ENCODE results near the gene FLAD1. TPM values are rescaled to one million over a fixed set of nuclear protein-coding genes. Genes with fewer than 3 reads are reported as not detected.

FLAD1 gene
- total and polyA plus RNA-seq, 2 of the 8 experiments (the other 6 are each of a cell fraction or from before 2014, with no cell fraction given), result 104 to 143 TPM

GRCh38 chr1:155035936-155036335, 52.8 kb downstream of the FLAD1 start (continued):
- no peak for TF ChIP-seq E2F6 (IDR thresholded peaks at IDR 0.05)
- no peak for TF ChIP-seq POU5F1 (IDR thresholded peaks at IDR 0.05; ENCODE audit: low read depth, low read length)

Measured in H1 (cell line).